ENCODE results near the gene TBC1D22A. TPM values are rescaled to one million over a fixed set of nuclear protein-coding genes. Genes with fewer than 3 reads are reported as not detected.

TBC1D22A gene
- total and polyA plus RNA-seq, 8 donors = 13.3 to 53.1 (median 21.5) TPM

GRCh38 chr22:46861468-46862367 is 99.3 kb downstream of the TBC1D22A start:
- Histone ChIP-seq H3K4me3 (no peak overlapping the region), H3K9me3 (no peaks in the 10 kb centered on the region), H3K27ac (no peak overlapping the region), H3K36me3 (no peaks in the 10 kb centered on the region), H3K4me1 (peaks cover 9 to 22% (median 13%) of the 10 kb centered on the region in 4 donors), H3K27me3 (no peaks in the 10 kb centered on the region)
- TF ChIP-seq POLR2AphosphoS5 (IDR thresholded peaks at IDR 0.05) (no peak), EP300 (IDR thresholded peaks at IDR 0.05) (no peak), POLR2A (IDR thresholded peaks at IDR 0.05) (no peak), CTCF (IDR thresholded peaks at IDR 0.05) (no peak)
- intact Hi-C loops (cut with DNase I; ENCODE audit: low total_unique reads) = no loop called here
- WGBS, 5 donors = 80 to 98% (median 95%) methylated on average over 12 to 16 of the region's 16 CpGs
- no peak for DNase-seq

GRCh38 chr22:46862418-46863324 is 100.2 kb downstream of the TBC1D22A start:
- no peaks in the 10 kb centered on the region for H3K27me3 ChIP-seq
- no peak for DNase-seq
- WGBS, 5 donors = 92 to 98% (median 96%) methylated on average over 17 of the region's 17 CpGs
- H3K4me3 ChIP-seq = no peak overlapping the region
- H3K9me3 ChIP-seq = no peaks in the 10 kb centered on the region
- intact Hi-C loops (cut with DNase I; ENCODE audit: low total_unique reads) = no loop called here
- no peak for TF ChIP-seq POLR2AphosphoS5 (IDR thresholded peaks at IDR 0.05)
- no peak for TF ChIP-seq POLR2A (IDR thresholded peaks at IDR 0.05)
- no peak for TF ChIP-seq CTCF (IDR thresholded peaks at IDR 0.05)
- TF ChIP-seq EP300 (IDR thresholded peaks at IDR 0.05) = no peak
- no peak overlapping the region for H3K27ac ChIP-seq
- no peaks in the 10 kb centered on the region for H3K36me3 ChIP-seq
- peaks cover 9 to 22% (median 13%) of the 10 kb centered on the region in 4 donors for H3K4me1 ChIP-seq

- Histone ChIP-seq H3K9me3 (no peaks in the 10 kb centered on the region), H3K4me1 (peaks cover 9 to 22% (median 13%) of the 10 kb centered on the region in 4 donors), H3K27me3 (no peaks in the 10 kb centered on the region), H3K4me3 (no peak overlapping the region), H3K27ac (peak overlapping the region in 1 of 5 donors; percentile 43), H3K36me3 (no peaks in the 10 kb centered on the region)
- TF ChIP-seq POLR2AphosphoS5 (IDR thresholded peaks at IDR 0.05) = no peak
- TF ChIP-seq CTCF (IDR thresholded peaks at IDR 0.05) = no peak
- WGBS, 5 donors = 53 to 68% (median 63%) methylated on average over 6 of the region's 6 CpGs
- no peak for DNase-seq
- intact Hi-C loops (cut with DNase I; ENCODE audit: low total_unique reads) = no loop called here
These were observed 101.3 kb downstream of the TBC1D22A start for GRCh38 chr22:46863794-46864193.

GRCh38 chr22:46864314-46865051 is 102.0 kb downstream of the TBC1D22A start:
- no peaks in the 10 kb centered on the region for H3K27me3 ChIP-seq
- 67 to 75% (median 72%) methylated on average over 9 to 10 of the region's 10 CpGs for WGBS, 5 donors
- H3K4me1 ChIP-seq = peaks cover 9 to 22% (median 13%) of the 10 kb centered on the region in 4 donors
- H3K4me3 ChIP-seq = no peak overlapping the region
- TF ChIP-seq POLR2A (IDR thresholded peaks at IDR 0.05) = no peak
- TF ChIP-seq CTCF (IDR thresholded peaks at IDR 0.05) = no peak
- no peak for TF ChIP-seq EP300 (IDR thresholded peaks at IDR 0.05)
- TF ChIP-seq POLR2AphosphoS5 (IDR thresholded peaks at IDR 0.05) = no peak
- no peaks in the 10 kb centered on the region for H3K9me3 ChIP-seq
- H3K27ac ChIP-seq = peak overlapping the region in 1 of 5 donors; percentile 43
- DNase-seq = peak in 1 of 2 donors; percentile 38
- intact Hi-C loops (cut with DNase I; ENCODE audit: low total_unique reads) = no loop called here
- no peaks in the 10 kb centered on the region for H3K36me3 ChIP-seq
